Erythroblast (primary cell): ENCODE data around the gene OBSCN.

Experiments
- GATA1 ChIP-seq: IDR thresholded peaks from 2 replicates; pipeline ENCODE4 v1.6.1; 2011; ENCODE audit warnings: low read depth, mild to moderate bottlenecking, control low read depth, low read length, moderate library complexity
- POLR2A ChIP-seq: IDR thresholded peaks from 2 replicates; pipeline ENCODE4 v1.6.1; 2011; ENCODE audit warnings: mild to moderate bottlenecking, low read length

- TF ChIP-seq POLR2A (no peak), GATA1 (no peak)
Measured at GRCh38 chr1:228208831-228209551, 1.1 kb downstream of the OBSCN start.
